Measurements from ENCODE around the gene KREMEN1. TPM values are rescaled to one million over a fixed set of nuclear protein-coding genes. Genes with fewer than 3 reads are reported as not detected.
"Not testable (repeated sequence)": the region's sequence is repeated elsewhere in the genome, so short reads cannot be mapped to it uniquely, and the experiment has no call there.

KREMEN1 gene
- total RNA-seq, 1 donor from 2014 or later: 10.7 TPM

GRCh38 chr22:29115682-29116288, 43.0 kb downstream of the KREMEN1 start:
- DNase-seq (ENCODE audit: low spot score in 2 of 2): no peak
- H3K9me3 ChIP-seq: no peaks in the 10 kb centered on the region
- H3K4me1 ChIP-seq: no peaks in the 10 kb centered on the region
- no peak overlapping the region for H3K27ac ChIP-seq
- no peaks in the 10 kb centered on the region for H3K27me3 ChIP-seq
- no peaks in the 10 kb centered on the region for H3K36me3 ChIP-seq
- H3K4me3 ChIP-seq: no peak overlapping the region
- intact Hi-C loops (cut with DNase I): no loop called here
- TF ChIP-seq CTCF (IDR thresholded peaks at IDR 0.05): no peak

- TF ChIP-seq CTCF (IDR thresholded peaks at IDR 0.05): no peak
- intact Hi-C loops (cut with DNase I): no loop called here
- no peaks in the 10 kb centered on the region for H3K9me3 ChIP-seq
These were observed 43.7 kb downstream of the KREMEN1 start for GRCh38 chr22:29116397-29117123.

GRCh38 chr22:29117799-29118477, 45.1 kb downstream of the KREMEN1 start:
- intact Hi-C loops (cut with DNase I): no loop called here
- Histone ChIP-seq H3K36me3 (no peaks in the 10 kb centered on the region), H3K27ac (no peak overlapping the region), H3K9me3 (no peaks in the 10 kb centered on the region), H3K27me3 (no peaks in the 10 kb centered on the region), H3K4me3 (no peak overlapping the region), H3K4me1 (no peaks in the 10 kb centered on the region)
- TF ChIP-seq CTCF (IDR thresholded peaks at IDR 0.05): no peak
- no peak for DNase-seq (ENCODE audit: low spot score in 2 of 2)

More at GRCh38 chr22:29116397-29117123, 43.7 kb downstream of the KREMEN1 start:
- Histone ChIP-seq H3K36me3 (no peaks in the 10 kb centered on the region), H3K4me3 (no peak overlapping the region), H3K27ac (no peak overlapping the region), H3K4me1 (no peaks in the 10 kb centered on the region), H3K27me3 (no peaks in the 10 kb centered on the region)
- no peak for DNase-seq (ENCODE audit: low spot score in 2 of 2)

GRCh38 chr22:29120098-29120912, 47.5 kb downstream of the KREMEN1 start:
- DNase-seq (ENCODE audit: low spot score in 2 of 2); H3K9me3 ChIP-seq; H3K4me1 ChIP-seq; H3K4me3 ChIP-seq; H3K27ac ChIP-seq; intact Hi-C loops (cut with DNase I); H3K36me3 ChIP-seq; H3K27me3 ChIP-seq: not testable (repeated sequence)

- no peak for DNase-seq (ENCODE audit: low spot score in 2 of 2)
- no peaks in the 10 kb centered on the region for H3K27me3 ChIP-seq
- H3K4me3 ChIP-seq: no peak overlapping the region
- H3K9me3 ChIP-seq: no peaks in the 10 kb centered on the region
- H3K4me1 ChIP-seq: no peaks in the 10 kb centered on the region
- intact Hi-C loops (cut with DNase I): no loop called here
- H3K27ac ChIP-seq: no peak overlapping the region
- H3K36me3 ChIP-seq: peaks cover 0 to 4% of the 10 kb centered on the region in 2 donors
- TF ChIP-seq CTCF (IDR thresholded peaks at IDR 0.05): no peak
These were observed 48.3 kb downstream of the KREMEN1 start for GRCh38 chr22:29121124-29121523.

Measured in ascending aorta (tissue), 2 donors.